T-helper 22 cell (primary cell): ENCODE data around the gene NTN3.
"Not testable (repeated sequence)": the region's sequence is repeated elsewhere in the genome, so short reads cannot be mapped to it uniquely, and the experiment has no call there.

Experiments used
- DNase-seq: peaks from one replicate; pipeline ENCODE4 v3.0.0-alpha.2; 2020; ENCODE audit warnings: low read depth

The NTN3 gene

DNA sequence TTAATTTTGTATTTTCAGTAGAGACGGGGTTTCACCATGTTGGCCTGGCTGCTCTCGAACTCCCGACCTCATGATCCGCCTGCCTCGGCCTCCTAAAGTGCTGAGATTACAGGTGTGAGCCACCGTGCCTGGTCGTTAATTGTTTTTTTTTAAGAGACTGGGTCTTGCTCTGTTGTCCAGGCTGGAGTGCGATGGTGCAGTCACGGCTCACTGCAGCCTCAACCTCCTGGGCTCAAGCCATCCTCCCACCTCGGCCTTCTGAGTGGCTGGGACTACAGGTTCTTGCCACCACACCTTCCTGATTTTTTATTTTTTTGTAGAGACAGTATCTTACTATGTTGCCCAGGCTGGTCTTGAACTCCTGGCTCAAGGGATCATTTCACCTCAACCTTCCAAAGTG, 8.9 kb downstream of the NTN3 start:
- DNase-seq = not testable (repeated sequence)

- DNase-seq = no peak
Observed at GRCh38 chr16:2480948-2481347, 9.9 kb downstream of the NTN3 start.

GRCh38 chr16:2481676-2482075, 10.6 kb downstream of the NTN3 start:
- DNase-seq = no peak

GRCh38 chr16:2482249-2482648, 11.2 kb downstream of the NTN3 start:
- DNase-seq = no peak

- DNase-seq = no peak
Observed at GRCh38 chr16:2482708-2483534, 11.8 kb downstream of the NTN3 start.

DNA sequence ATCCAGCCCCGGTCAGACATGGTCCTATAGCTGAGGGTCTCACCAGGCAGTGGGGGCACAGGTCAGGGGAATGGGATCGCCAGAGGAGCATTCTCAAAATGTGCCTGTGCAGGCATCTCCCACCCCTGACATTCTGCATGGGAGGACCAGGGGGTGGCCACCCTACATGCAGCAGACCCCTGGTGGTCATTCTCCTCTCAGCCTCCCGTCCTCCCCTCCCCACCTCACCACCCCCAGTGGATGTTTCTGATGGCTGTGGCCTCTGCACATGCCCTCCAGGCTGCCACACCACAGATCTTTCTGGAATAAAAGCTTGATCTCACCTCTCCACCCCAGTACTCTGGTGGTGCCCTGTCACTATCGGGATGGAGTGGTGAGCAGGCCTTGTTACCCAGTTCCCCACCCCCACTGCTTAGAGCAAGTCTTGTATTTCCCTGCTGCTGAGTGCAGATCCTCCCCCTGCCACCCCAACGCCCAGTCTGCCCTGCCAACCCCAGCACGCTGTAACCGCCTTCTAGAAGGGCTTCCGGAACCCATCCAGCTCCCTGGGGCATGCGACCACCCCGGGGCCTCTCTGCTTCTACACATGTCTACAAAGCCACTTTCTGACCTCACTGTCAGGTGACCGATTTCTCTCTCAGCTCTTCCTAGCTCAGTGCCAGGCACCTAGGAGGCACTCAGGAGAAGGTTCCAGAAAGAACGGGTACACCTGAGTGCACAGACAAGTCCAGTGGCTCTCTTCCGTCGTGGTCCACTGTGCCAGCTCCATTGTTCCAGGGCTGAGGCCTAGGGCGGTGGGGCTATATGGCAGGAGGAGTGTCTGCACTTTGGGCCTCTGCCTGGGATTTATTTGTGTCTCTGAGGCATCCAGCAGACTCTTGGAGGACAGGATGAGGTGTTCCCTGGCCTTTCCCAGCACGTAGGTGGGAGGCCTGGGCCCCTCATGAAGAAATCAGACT, 13.1 kb downstream of the NTN3 start:
- DNase-seq = no peak

GRCh38 chr16:2484898-2485508, 13.9 kb downstream of the NTN3 start:
- no peak for DNase-seq

DNA sequence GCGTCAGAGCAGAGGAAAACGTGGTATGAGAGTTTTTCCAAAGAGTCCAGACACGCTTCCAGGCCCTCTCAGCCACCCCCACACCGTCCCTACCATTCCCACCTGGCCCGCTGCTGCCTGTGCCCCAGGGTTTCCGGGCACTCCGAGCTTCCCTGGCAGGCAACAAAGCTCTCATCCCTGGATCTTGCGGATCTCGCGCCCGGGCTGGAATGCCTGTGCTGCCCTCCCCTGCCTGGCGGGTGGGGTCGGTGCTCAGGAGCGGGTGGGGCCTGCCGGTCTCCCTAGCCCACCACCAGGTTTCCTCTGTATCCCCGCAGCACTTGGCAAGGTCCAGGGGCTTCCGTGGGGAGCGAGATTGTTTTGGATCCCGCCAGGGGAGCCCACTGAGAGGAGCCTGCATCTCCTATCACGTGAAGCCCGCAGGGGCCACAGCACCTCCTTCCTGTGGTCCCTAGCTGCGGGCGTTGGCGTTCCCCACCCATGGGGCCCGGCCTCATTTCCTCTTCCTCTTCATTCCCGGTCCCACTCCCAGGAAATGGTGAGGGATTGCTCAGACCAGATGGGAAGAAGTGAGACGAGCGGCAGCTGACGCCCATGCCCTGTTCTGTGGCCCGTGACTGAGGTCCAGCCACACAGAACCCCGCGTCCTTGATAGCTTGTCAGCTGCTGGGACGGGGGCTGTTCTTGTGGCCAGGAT, 14.9 kb downstream of the NTN3 start:
- DNase-seq = no peak

GRCh38 chr16:2486645-2487516, 15.8 kb downstream of the NTN3 start:
- peak; percentile 66 for DNase-seq

GRCh38 chr16:2487517-2487842, 16.4 kb downstream of the NTN3 start:
- DNase-seq = no peak

- DNase-seq = no peak
Observed at GRCh38 chr16:2487903-2488531, 16.9 kb downstream of the NTN3 start.

GRCh38 chr16:2489581-2489980, 18.5 kb downstream of the NTN3 start:
- no peak for DNase-seq

GRCh38 chr16:2490190-2491105, 19.4 kb downstream of the NTN3 start:
- no peak for DNase-seq

- DNase-seq = no peak
Observed at GRCh38 chr16:2492292-2492691, 21.2 kb downstream of the NTN3 start.

GRCh38 chr16:2493605-2494004, 22.5 kb downstream of the NTN3 start:
- DNase-seq = no peak

DNA sequence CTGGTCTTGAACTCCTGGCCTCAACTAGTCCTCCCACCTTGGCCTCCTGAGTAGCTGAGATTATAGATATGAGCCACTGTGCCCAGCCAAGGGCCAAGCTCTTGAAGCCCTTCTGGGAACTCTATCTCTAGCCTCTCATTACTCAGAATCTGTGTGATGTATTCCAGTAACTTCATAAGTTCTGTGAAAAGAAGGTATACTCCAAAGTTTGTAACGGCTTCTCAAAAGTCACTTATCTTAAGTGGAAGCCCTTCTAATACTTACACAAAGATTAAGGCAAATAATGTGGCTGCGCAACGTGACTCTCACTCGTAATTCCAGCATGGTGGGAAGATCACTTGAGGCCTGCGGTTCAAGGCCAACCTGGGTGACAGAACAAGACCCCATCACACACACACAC, 23.5 kb downstream of the NTN3 start:
- DNase-seq = no peak

- DNase-seq = no peak
Observed at GRCh38 chr16:2495041-2495440, 23.9 kb downstream of the NTN3 start.

DNA sequence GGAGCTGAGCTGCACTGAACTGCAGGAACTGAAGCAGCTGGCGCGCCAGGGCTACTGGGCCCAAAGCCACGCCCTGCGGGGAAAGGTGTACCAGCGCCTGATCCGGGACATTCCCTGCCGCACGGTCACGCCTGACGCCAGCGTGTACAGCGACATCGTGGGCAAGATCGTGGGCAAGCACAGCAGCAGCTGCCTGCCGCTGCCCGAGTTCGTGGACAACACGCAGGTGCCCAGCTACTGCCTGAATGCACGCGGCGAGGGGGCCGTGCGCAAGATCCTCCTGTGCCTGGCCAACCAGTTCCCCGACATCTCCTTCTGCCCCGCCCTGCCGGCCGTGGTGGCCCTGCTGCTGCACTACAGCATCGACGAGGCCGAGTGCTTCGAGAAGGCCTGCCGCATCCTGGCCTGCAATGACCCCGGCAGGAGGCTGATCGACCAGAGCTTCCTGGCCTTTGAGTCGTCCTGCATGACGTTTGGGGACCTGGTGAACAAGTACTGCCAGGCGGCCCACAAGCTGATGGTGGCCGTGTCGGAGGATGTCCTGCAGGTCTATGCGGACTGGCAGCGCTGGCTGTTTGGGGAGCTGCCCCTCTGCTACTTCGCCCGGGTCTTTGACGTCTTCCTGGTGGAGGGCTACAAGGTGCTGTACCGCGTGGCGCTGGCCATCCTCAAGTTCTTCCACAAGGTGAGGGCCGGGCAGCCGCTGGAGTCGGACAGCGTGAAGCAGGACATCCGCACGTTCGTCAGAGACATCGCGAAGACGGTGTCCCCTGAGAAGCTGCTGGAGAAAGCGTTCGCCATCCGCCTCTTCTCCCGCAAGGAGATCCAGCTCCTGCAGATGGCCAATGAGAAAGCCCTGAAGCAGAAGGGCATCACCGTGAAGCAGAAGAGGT, 25.4 kb downstream of the NTN3 start:
- DNase-seq = no peak
